ENCODE results near the gene AFAP1.

Gene AFAP1

GRCh38 chr4:7894677-7895181 is 44.9 kb downstream of the AFAP1 start:
- no peak for TF ChIP-seq CTCF (IDR thresholded peaks at IDR 0.05; ENCODE audit: low read depth, low read length)
- no peak for DNase-seq (ENCODE audit: low read depth in 2 of 2)
- H3K4me3 ChIP-seq (replicated peaks in 1 of 2; ENCODE audit: low read depth in 2 of 2, low read length in 2 of 2): no peak overlapping the region

GRCh38 chr4:7894098-7894676 is 45.5 kb downstream of the AFAP1 start:
- no peak for TF ChIP-seq CTCF (IDR thresholded peaks at IDR 0.05; ENCODE audit: low read depth, low read length)
- no peak for DNase-seq (ENCODE audit: low read depth in 2 of 2)
- no peak overlapping the region for H3K4me3 ChIP-seq (replicated peaks in 1 of 2; ENCODE audit: low read depth in 2 of 2, low read length in 2 of 2)

GRCh38 chr4:7893539-7893938 is 46.1 kb downstream of the AFAP1 start:
- no peak for DNase-seq (ENCODE audit: low read depth in 2 of 2)
- H3K4me3 ChIP-seq (replicated peaks in 1 of 2; ENCODE audit: low read depth in 2 of 2, low read length in 2 of 2): no peak overlapping the region
- no peak for TF ChIP-seq CTCF (IDR thresholded peaks at IDR 0.05; ENCODE audit: low read depth, low read length)

GRCh38 chr4:7892212-7893019 is 47.2 kb downstream of the AFAP1 start:
- TF ChIP-seq CTCF (IDR thresholded peaks at IDR 0.05; ENCODE audit: low read depth, low read length): no peak
- DNase-seq (ENCODE audit: low read depth in 2 of 2): peak; percentile 80 to 92
- no peak overlapping the region for H3K4me3 ChIP-seq (replicated peaks in 1 of 2; ENCODE audit: low read depth in 2 of 2, low read length in 2 of 2)

- no peak overlapping the region for H3K4me3 ChIP-seq (replicated peaks in 1 of 2; ENCODE audit: low read depth in 2 of 2, low read length in 2 of 2)
- TF ChIP-seq CTCF (IDR thresholded peaks at IDR 0.05; ENCODE audit: low read depth, low read length): no peak
- peak; percentile 41 to 90 for DNase-seq (ENCODE audit: low read depth in 2 of 2)
These were observed 48.8 kb downstream of the AFAP1 start for GRCh38 chr4:7890635-7891393.

GRCh38 chr4:7887436-7887835 is 52.2 kb downstream of the AFAP1 start:
- DNase-seq (ENCODE audit: low read depth in 2 of 2): peak in 1 of 2 donors; percentile 51
- H3K4me3 ChIP-seq (replicated peaks in 1 of 2; ENCODE audit: low read depth in 2 of 2, low read length in 2 of 2): no peak overlapping the region
- TF ChIP-seq CTCF (IDR thresholded peaks at IDR 0.05; ENCODE audit: low read depth, low read length): no peak
